KBM-7 (cell line): ENCODE results near the gene GLS.
A peak's percentile ranks its signal among the peaks of the same experiment; 100 is the strongest.
"Not testable (repeated sequence)": the region's sequence is repeated elsewhere in the genome, so short reads cannot be mapped to it uniquely, and the experiment has no call there.

Source experiments
- DNase-seq: peaks from one replicate; pipeline ENCODE4 v3.0.0-alpha.2; 2015
- in situ Hi-C: fragments of 300-500 bp; cut with MboI; formaldehyde crosslinking; loops from 2 replicates; pipeline ENCODE4 v1.14.3; 2020; ENCODE audit warnings: low sequenced_read_pairs, low pct_unique_long_range_greater_than_20kb, mixed read lengths

GLS gene

DNA sequence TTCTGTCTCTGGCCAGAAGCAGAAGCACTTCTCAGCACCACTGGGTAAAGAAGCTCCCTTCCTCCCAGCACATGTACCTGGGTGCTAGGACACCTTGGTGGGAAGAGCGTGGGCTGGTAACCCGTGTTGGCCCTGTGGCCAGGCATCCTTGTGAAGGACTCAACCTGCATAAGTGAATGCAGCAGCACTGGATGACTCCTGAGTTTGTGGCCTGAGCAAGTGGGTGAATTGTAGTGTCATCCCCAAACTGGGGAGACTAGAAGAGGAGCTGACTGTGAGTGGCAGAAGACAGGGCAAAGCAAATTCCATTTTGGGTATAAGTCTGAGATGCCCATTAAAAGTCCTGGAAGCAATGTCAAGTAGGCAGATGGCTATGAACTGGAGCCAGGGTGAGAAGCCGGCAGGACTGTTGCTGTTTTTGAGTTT lies 70.0 kb downstream of the GLS start:
- no peak for DNase-seq
- in situ Hi-C loops: no loop called here

DNA sequence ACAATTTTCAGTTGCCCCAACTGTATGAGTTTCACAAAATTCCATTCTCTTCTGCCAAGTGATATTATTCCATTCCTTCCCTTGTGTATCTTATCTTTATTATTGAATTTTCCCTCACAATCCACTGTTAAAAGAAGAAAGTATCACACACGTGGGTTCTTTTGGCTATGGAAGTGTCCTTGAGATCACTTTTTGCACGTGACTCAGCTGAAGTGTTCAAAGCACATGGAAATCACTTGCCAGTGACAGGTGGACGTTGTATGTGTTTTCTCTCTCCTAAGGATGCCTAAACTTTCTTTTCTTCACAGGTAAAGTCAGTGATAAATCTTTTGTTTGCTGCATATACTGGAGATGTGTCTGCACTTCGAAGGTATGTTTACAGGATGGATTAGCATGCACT lies 72.6 kb downstream of the GLS start:
- in situ Hi-C loops: no loop called here
- DNase-seq: no peak

DNA sequence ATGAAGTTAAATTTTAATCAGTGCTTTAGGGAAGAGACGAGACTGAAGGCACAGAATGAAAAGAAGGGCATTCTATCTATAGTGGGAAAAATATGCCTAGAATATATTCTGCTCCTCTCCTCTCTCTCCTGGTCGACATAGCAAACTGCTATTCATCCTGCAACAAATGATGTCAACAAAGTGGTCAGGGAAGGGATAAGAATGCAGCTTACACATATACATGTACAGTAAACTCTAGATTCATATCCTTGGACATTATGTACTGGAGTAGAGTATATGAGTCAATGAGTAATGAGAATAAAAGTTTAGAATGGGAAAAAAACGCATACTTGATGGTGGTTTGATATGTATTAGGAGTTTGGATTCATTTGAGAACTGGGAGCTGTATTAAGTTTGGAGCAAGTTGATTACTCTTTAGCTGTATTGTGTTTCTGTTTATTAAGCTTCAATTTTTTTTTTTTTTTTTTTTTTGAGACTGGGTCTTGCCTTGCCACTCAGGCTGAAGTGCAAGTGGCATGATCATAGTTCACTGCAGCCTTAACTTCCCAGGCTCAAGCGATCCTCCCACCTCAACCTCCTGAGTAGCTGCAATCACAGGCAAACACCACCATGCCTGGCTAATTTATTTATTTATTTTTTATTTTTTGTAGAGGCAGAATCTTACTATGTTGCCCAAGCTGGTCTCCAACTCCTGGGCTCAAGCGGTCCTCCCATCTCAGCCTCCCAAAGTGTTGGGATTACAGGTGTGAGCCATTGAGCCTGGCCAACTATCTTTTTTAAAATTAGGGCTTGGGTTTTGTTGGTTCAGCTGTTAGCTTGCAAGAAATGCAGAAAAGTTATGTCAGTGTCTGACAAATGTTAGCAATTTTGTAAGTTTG lies 79.5 kb downstream of the GLS start:
- in situ Hi-C loops: no loop called here
- DNase-seq: no peak

DNA sequence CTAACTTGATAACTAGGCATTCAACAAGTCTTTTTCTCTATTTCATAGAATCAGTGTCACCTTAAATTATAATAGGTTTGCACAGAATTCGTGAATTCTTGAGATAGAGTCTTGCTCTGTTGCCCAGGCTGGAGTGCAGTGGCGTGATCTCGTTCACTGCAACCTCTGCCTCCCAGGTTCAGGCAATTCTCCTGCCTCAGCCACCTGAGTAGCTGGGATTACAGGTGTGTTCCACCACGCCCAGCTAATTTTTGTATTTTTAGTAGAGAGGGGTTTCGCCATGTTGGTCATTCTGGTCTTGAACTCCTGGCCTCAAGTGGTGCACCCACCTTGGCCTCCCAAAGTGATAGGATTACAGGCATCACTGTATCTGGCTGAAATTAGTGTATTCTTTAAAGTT lies 80.5 kb downstream of the GLS start:
- in situ Hi-C loops, DNase-seq: not testable (repeated sequence)

DNA sequence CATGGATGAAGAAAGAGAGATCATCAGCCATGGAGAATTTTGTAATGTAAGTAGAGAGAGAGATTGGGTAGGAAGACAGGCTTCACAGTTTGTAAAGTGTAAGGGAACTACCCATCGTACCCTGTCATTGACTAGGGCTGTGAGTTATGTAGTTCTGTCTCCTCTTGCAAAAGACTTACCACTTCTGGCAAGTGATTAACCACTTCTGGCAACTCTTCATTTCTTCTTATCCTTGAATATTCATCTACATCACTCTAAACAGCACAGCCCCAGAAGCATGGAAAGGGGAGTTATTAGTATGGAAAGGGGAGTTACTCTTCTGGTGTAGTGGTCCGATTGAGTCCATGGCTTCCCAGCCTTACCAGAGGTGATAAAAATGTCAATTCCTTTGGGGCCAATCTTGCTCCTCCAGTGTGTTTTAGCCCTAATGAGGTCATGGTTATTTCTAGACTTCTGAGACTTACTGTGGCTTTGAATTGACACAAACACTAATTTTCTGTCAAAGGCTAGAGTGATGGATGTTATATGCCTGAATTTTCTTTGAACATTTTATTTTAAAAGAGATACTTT lies 81.4 kb downstream of the GLS start:
- DNase-seq: no peak
- in situ Hi-C loops: no loop called here

DNA sequence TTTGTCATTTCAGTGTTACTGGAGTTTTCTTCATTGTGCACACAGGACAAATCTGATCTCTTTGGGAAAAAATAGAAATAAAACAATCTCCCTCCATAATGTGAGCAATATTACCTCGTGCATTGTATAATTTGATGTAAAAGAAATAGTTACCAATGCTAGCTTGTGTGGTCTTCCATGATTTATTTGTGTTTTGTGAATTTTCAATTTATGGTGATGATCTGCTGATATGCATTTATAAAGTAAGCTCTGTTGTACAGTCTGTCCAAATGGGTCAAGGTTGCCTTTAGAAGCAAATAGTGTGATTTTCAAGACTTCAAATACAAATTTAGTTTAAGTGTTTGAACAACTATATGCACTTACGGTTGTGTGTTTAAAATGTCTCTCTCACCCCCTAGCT lies 82.5 kb downstream of the GLS start:
- no peak for DNase-seq
- in situ Hi-C loops: no loop called here

DNA sequence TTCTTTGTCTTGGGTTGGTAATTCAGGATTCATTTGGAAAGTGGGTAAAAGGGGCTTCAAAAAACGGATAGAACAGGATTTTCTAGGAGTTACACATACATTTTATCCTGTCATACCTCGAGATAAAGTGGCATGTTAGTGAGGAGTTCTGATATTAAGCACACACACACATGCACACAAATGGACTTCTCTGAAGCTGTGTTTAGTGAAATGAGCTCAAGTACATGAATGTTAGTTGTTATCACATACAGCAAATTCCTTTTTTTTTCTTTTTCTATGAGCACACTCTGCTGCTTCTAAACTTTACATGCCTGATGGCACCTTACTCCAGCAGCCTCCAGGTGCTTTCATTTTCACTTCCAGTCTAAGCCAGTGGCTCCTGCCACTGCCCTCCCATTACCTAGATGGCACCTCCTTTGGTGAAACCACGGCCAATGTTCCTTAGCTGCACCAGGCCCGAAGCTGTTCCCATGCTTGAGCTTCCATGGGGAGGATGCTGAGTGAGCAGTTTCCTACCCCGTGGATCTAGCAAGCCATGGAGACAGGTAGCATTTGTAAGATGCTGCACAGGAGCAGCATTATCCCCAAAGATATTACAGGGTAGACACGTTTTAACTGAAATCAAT lies 83.7 kb downstream of the GLS start:
- in situ Hi-C loops: no loop called here
- no peak for DNase-seq

DNA sequence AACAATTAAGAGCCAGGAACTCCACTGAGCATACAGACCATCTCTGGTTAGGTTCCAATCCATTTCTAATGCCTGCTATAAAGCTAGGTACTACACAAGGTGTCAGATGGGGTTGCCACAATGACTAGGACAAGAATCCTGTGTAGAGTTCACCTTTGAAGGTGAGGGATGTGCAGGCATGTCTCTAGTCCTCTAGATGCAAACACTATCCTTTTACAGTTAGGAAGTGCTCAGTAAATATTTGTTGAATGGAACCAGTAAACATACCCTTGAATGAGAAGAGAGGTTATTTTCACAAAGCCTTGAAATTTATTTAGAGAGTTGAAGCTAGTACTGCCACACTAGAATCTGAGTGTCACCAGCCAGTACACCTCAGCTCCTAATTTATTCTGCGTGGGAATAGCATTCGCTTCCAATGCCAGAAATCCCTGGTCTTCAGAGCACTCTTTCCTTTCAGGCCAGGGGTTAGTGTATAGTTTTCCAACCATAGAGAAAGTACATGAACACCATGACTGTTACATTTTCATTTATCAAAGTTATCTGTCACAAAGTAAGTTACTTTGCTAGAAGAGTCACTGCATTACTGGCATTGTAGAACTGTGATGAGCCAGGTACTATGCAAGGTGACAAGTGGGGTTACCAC lies 85.1 kb downstream of the GLS start:
- DNase-seq: no peak
- in situ Hi-C loops: no loop called here

DNA sequence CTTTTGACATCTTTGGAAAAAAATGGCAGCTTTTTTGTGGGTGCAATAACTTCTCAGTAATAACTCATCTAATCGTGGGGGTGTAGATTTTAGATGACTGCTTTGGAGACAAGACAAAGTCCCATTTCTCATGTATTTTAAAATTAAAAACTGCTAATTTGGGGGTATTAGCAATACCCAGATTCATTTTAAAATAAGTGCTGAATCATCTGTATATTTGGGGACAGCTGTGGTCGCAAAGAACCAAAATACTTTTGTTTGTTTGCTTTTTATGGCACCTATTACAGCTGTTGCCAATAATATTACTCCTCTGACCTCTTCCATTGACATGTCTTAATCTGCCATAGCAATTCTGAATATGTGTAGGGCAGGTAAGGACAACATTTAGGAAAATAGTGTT lies 87.9 kb downstream of the GLS start:
- in situ Hi-C loops: no loop called here
- DNase-seq: no peak

DNA sequence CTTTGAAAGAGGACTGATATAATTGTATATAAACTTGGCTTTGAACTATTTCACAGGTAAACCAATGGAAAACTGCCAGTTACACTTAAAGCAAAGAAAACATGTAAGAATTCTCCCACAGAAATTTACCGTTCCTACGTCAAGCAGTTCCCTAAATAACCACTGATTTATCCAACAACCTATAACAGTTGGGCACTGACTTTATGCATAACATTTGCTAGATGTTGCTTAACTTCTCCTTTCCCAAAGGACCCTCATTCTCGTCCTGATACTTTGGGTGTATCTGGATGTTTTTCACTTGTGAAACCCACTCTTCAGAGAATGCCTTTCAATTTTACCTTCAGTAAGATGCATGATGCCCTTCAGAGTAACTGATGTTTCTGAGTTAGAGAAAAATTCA lies 89.5 kb downstream of the GLS start:
- no peak for DNase-seq
- in situ Hi-C loops: no loop called here

DNA sequence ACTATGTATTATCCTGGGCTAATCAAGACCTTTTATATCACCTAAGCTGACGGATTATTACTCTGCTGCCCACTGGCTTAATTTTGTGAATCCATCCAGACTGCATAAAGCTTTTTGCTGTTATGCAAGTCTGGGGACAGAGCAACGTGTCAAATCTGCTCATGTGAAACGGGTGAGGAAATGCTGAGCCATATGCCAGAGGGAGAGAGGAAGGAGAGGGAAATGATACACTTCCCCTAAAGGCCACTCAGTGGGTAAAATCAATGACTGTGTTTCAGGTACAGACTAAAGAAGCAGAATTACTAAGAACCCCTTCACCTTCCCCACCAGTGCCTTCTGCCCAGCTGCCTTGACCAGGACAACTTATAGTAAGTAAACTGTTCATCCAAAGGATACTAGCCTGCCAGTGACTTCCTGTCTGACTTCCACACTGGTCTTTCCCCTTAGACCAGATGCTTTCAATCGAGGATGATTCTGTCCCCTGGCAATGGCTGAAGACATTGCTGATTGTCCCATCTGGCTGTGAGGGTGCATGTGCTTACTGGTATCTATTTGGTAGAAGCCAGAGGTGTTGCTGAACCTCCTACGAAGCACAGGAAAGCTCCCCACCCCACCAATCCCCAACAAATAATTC lies 90.4 kb downstream of the GLS start:
- peak; percentile 77 for DNase-seq
- in situ Hi-C loops: no loop called here

DNA sequence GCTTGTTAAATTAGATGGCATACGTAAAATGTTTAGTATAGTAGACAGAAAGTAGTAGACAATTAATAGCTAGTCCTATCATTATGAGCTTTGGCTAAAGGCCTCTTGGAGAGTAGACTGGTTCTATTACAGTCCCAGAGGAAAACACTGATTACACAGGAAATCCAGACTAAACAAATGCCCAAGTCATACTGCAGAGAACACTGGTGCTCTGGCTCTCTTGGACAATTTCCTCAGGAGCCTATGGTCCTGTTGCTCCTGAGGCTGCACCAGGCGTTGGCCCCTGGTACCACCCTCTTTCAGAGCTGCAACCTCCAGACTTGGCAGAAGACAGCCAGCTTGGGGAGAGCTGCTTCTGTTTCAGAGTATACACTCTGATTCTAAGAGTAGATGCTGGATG lies 91.6 kb downstream of the GLS start:
- DNase-seq: no peak
- in situ Hi-C loops: no loop called here

DNA sequence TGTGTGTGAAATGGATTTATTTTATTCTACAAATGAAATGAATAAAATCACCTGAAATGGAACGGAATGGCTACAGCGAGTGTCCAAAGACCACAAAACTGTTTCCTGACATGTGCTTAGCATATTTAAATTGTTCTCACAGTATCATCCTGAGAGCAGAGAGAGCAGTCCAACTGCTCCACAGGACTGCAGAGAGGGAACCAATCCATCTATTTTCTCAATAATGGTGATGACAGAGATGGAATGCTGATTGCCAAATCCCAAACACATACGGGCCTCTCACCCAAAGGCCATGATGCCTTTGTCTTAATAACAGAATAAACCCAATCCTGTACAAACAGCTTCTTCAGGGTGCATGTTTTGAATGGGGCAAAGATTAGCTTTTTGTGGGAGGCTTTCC lies 92.2 kb downstream of the GLS start:
- in situ Hi-C loops: no loop called here
- no peak for DNase-seq

DNA sequence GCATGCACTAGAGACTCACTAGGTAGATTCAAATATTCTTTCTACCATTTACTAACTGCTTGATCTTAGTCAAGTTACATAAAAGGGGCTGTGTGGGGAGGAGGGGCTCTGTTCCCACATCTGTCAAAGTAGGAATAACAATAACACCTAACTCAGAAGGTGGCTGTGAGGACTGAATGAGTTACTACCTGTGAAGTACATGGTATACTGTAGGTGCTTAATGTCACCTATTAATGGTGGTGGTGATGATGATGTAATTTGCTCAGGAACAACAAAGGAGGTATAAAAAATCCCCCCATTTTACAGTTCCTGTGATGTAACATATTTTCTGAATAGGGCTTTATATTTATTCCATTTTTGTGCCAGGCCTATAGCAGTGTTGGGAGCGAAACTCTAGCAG lies 92.6 kb downstream of the GLS start:
- in situ Hi-C loops: no loop called here
- no peak for DNase-seq

DNA sequence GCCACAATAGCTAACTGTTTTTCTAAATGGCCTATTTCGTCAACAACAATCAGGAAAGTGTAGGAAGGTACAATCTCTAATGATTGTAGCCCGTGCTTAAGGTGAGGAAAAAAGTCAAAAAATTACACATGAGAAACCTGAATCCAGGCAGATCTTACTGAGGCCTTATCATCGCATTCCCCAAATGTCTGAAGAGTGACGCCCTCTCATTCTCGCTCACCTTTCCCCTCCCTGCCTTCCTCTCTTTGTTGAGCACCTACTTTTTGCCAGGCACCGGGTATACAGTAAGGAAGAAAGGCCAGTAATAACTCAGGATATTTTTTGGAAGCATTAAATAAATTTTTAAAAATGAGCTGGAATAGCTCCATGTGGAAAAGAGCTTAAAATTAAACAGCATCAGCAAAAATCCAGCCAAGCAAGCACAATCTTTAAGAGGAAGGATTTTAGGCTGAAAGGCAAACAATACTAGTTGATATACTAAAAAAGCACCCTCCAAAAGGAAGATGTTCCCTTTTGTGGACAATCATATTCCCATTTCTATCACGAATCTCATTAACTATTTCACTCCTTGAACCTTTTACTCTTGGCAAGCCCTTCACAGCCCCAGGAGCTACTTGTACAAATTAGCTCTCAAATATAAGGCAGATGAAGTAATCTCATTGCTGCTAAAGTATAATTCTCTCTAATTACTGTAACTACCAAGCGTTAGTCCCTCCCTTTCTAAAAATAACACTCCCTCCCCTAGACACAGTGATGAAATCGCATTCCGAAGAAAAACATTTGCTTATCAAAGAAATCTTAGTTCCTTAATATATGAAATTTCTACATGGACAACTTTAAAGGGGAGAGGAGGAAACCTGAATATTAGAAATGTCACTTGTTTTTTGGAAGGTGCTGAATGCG lies 93.4 kb downstream of the GLS start:
- in situ Hi-C loops: no loop called here

DNA sequence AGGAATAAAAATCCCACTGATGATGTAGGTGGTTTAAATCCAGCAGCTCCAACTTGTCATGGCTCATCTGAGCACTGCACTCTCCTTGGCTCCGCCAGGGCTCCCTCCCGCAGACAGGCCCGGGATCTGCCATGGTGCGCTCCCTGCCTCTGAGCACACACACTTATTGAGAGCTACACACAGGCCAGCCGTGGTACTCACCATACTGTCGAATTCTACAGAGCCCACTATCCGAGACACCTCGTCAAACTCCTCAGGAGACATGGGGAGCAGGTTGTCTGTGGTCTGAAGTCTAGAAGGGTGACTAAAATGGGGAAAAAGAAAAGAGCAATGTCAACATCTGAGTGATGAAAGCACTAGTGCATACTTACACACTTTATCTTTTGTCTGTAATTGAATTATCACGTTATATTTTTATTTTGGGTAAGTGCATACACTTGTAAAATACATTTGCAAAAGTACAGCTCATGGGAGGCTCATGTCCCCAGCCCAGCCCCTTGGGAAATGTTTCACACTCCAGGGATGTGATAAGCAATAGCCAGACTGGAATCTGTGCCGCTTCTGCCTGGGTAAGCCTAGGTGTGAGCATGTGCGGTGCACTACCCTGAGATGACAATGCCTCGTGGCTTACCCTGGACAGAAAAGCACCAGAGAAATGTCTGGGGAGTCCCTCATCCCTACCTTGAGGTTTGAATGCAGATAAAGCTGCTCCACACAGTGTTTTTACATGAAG lies 94.2 kb downstream of the GLS start:
- no peak for DNase-seq
- in situ Hi-C loops: no loop called here

More for the DNA sequence above, 93.4 kb downstream of the GLS start:
- no peak for DNase-seq

DNA sequence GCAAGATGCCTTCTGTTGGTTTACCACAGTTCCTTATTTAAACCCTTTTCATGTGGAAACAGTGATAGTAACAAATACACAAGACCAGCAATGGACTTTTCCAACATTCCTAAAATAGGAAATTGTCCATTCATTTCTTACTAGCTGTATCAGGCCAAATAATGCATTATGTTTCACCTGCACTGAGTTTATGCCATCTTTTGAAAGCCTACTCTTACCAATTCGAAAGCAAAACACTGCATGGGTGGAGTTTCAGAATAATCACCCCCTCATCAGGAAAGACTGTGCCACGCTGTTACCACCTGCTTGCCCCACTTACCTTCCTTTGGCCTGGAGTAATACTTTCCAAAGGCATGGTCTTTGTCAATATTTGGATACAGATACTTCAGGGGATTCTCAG lies 95.9 kb downstream of the GLS start:
- in situ Hi-C loops: no loop called here

DNA sequence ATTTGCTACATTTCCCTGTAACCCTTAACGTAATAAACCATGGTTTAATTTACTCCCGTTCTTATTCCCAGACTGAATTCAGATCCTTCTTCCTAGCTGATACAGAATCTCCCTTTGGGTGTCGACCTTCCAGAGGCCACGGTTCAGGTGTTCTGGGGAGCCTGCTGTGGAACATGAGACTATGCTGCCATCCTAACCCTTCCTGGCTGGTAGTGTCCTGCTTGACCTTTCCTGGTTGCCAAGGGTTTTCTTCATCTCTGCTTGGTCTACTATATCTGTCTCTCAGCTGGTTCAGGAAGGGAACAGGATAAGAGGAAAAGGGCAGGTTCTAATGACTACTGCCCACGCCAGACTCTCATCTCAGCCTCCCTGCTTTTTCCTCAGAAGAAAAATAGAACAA lies 96.9 kb downstream of the GLS start:
- no peak for DNase-seq
- in situ Hi-C loops: no loop called here

More for the DNA sequence above, 95.9 kb downstream of the GLS start:
- no peak for DNase-seq
